Muscle layer of duodenum (tissue), 2 donors: ENCODE measurements around the gene LDLRAD4.

ENCODE experiments used
- H3K27ac ChIP-seq: one replicate; pipeline ENCODE4 v1.7.0; 2013; ENCODE audit warnings: mild to moderate bottlenecking, low read length
- H3K27me3 ChIP-seq: one replicate; pipeline ENCODE4 v1.7.0; 2013; ENCODE audit warnings: low read depth, mild to moderate bottlenecking, control low read depth, low read length
- H3K36me3 ChIP-seq, 2 donors: one replicate each; pipeline ENCODE4 v1.7.0; 2013; ENCODE audit warnings: low read length in 2 of 2, control low read depth in 1 of 2, mild to moderate bottlenecking in 1 of 2; ENCODE audit not compliant: insufficient read depth in 2 of 2, control insufficient read depth in 1 of 2
- H3K4me1 ChIP-seq, 2 donors: one replicate each; pipeline ENCODE4 v1.7.0; 2013; ENCODE audit warnings: low read length in 2 of 2, mild to moderate bottlenecking in 2 of 2, control low read depth in 1 of 2, moderate library complexity in 1 of 2; ENCODE audit not compliant: insufficient read depth in 2 of 2, control insufficient read depth in 1 of 2
- H3K4me3 ChIP-seq, 2 donors: one replicate each; pipeline ENCODE4 v1.7.0; 2013; ENCODE audit warnings: low read length in 2 of 2, low read depth in 1 of 2, mild to moderate bottlenecking in 1 of 2
- H3K9me3 ChIP-seq, 2 donors: one replicate each; pipeline ENCODE4 v1.7.0; 2013; ENCODE audit warnings: low read length in 2 of 2, control low read depth in 1 of 2, mild to moderate bottlenecking in 1 of 2; ENCODE audit not compliant: control insufficient read depth in 1 of 2
- donor health status: healthy.

The LDLRAD4 gene

DNA sequence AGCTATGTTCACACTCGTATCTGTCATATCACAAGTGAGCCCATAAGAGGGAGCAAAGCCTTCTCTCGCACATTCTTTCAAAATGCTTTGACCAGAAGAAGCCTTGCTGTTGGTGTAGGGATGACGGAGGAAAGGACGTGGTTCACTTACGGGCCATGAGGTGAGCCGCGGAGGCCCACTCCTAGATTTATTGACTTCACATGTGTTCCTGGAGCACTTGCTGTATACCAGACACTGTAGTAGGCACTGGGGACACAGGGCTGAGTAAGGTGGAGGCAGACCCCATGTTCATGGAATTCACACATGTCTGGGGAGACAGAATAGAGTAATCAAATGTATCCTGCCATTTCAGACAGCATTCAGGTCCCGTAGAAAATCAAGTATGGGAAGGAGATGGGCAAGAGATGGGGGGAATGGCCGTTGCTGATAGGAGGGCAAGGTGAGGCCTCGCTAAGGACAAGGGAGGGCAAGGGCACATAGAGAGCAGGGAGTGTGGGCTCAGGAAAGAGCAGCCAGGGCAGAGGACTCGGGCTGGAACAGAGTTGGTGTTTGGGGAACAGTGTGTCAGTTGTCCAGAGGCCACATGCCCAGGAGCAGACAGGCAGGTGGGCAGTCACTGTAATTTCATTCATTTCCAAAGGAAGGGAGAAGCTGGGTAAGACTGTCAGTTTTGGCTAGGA lies 182.2 kb downstream of the LDLRAD4 start:
- no peaks in the 10 kb centered on the region for H3K9me3 ChIP-seq
- no peaks in the 10 kb centered on the region for H3K36me3 ChIP-seq
- no peak overlapping the region for H3K27ac ChIP-seq
- H3K27me3 ChIP-seq, result no peaks in the 10 kb centered on the region
- no peak overlapping the region for H3K4me3 ChIP-seq
- H3K4me1 ChIP-seq, result no peaks in the 10 kb centered on the region

DNA sequence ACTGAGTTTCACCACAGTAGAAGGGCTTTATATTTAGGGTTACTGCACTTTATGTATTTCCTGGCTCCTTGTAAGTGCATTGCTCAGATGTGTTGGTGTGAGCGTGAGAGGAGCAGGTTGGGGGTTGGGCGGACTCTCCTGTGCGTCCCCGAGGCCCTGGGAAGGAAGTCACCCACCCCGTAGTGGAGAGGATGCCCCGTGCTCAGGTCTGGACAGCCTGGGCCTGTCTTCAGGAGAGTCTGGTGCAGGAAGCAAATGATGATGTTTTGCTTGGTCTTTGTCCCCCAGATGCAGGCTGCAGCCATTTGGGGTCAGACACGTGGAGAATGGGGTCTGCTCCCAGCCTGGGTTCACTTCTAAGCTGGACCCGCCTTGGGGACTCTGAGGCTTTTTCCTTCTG lies 182.8 kb downstream of the LDLRAD4 start:
- no peak overlapping the region for H3K4me3 ChIP-seq
- H3K9me3 ChIP-seq, result no peaks in the 10 kb centered on the region
- H3K27me3 ChIP-seq, result no peaks in the 10 kb centered on the region
- H3K4me1 ChIP-seq, result no peaks in the 10 kb centered on the region
- H3K27ac ChIP-seq, result no peak overlapping the region
- H3K36me3 ChIP-seq, result no peaks in the 10 kb centered on the region

DNA sequence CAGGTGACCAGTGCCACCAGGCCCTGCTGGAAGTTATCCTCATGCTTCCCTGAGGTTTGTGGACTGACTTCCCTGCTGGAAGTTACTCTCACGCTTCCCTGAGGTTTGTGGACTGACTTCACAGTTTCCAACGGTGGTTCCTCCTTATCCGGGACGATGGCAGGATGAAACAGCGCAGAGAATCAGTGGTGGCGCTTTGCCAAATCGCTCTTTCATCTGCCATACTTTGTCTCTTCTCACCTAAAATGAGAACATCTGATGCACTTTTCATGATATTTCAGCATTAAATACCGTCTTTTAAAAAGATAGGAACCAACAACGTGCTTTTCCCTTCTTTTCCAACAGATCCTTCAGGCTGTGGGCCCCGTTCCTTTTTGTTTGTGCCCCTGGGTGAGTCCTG lies 183.3 kb downstream of the LDLRAD4 start:
- H3K4me1 ChIP-seq, result no peaks in the 10 kb centered on the region
- H3K9me3 ChIP-seq, result no peaks in the 10 kb centered on the region
- H3K27me3 ChIP-seq, result no peaks in the 10 kb centered on the region
- no peak overlapping the region for H3K4me3 ChIP-seq
- no peaks in the 10 kb centered on the region for H3K36me3 ChIP-seq
- no peak overlapping the region for H3K27ac ChIP-seq

DNA sequence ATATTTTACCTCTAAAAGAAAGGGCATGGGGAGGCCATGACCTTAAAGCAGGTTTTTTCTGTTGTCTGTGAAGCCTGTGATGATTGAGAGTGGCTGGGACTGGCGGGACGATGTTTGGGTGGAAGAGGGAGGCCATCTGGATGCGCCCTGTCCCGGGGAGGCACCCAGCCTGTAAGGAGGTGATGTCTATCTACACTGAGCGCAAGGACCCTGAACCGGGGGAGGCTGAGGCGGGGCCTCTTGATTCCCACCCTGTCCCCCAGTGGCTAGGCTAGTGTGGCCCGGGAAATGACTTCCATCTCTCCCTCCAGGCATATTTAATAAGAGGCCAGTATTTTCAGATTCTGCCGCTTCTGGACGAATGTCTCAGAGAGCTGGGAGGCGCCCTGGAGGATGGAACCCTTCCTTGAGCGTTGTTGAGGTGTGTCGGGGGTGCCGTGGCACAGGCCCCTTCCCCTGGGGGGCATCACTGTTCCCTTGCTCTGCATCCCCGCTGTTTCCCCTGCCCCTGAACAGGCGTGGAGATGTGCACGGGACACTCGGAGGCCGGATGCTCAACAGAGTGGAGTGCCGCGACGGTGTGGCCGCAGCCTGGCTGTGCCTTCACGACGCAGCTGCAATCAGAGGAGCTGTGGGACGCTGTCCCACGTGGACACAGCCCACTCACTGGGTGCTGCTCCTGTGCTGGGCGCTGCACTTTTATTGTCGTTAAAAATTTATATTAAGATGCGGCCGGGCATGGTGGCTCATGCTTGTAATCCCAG lies 185.4 kb downstream of the LDLRAD4 start:
- H3K27ac ChIP-seq, result no peak overlapping the region
- H3K27me3 ChIP-seq, result no peaks in the 10 kb centered on the region
- no peak overlapping the region for H3K4me3 ChIP-seq
- no peaks in the 10 kb centered on the region for H3K9me3 ChIP-seq
- H3K4me1 ChIP-seq, result no peaks in the 10 kb centered on the region
- no peaks in the 10 kb centered on the region for H3K36me3 ChIP-seq

DNA sequence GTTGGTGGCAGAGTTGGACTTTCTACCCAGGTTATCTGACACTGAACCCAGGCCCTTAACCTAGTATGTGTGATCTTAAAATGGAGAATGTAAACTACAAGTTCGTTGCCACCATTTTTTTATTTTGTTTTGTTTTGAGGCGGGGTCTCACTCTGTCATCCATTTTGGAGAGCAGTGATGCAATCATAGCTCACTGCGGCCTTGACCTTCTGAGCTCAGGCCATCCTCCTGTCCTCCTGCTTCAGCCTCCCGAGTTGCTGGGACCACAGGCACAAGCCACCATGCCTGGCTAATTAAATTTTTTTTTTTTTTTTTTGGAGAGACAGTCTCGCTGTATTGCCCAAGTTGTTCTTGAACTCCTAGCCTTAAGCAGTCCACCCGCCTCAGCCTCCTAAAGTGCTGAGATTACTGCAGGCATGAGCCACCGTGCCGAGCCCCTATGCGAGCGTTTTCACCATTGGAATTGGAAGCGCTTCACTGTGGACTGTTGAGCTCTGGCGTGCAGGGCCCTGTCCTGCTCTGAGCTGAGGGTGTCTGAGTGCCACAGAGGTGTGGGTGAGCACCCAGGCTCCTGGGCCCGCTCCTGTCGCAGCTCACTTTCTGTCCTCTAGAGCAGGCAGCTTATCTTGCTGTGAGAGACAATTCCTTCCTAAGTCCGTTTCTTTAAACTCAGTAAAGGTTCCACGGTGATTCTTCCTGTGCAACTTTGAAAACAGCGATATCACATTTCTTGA lies 186.9 kb downstream of the LDLRAD4 start:
- Histone ChIP-seq H3K9me3 (no peaks in the 10 kb centered on the region), H3K36me3 (no peaks in the 10 kb centered on the region), H3K4me3 (no peak overlapping the region), H3K27me3 (no peaks in the 10 kb centered on the region), H3K4me1 (no peaks in the 10 kb centered on the region), H3K27ac (no peak overlapping the region)

DNA sequence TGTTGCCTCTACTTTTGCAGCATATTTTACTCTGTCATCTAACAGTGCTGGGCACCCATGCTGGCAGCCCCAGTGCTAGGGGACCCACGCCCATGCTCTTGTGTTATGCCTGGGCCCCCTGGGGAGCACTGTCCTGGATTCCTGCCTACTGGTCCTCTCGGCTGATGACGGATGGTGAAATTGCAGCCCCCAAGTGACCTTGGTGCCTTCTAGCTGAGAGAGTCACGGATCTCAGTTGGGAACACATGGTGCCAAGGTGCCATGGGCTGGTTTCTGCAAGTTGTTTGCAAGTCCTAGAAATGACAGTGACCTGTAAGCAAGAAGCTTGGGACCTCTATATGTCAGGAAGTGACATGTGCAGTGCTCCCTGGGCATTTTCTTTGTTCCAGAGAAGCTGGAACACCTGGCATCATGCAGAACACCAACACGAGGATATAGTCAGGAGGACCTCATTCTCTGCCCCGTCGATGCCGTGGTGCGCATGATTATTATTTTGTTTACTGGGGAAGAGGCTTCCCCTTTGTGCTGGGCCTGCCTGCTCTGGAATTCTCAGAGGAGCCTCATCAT lies 187.6 kb downstream of the LDLRAD4 start:
- Histone ChIP-seq H3K27ac (no peak overlapping the region), H3K9me3 (no peaks in the 10 kb centered on the region), H3K27me3 (no peaks in the 10 kb centered on the region), H3K4me3 (no peak overlapping the region), H3K4me1 (no peaks in the 10 kb centered on the region), H3K36me3 (no peaks in the 10 kb centered on the region)

DNA sequence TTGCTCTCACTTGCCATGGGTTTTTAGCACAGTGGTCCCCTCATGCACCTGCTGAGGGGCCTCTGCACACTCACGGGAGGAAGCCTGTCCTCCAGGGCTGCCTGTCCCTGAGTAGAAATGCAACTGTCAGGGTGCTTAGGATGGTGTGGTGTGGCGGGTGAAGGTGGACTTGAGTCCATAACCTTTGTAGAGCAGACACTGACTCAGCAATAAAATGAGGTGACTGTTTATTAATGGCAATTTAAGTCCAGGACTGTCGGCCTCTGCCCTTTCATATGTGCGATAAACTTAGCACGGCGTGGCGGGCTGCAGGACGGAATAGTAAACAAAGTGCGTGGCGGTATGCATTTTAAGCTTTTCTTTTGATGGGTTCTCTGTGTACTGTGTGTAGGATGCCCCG lies 188.2 kb downstream of the LDLRAD4 start:
- Histone ChIP-seq H3K27ac (no peak overlapping the region), H3K36me3 (no peaks in the 10 kb centered on the region), H3K9me3 (peaks cover 0 to 2% of the 10 kb centered on the region in 2 donors), H3K4me3 (no peak overlapping the region), H3K27me3 (no peaks in the 10 kb centered on the region), H3K4me1 (no peaks in the 10 kb centered on the region)

DNA sequence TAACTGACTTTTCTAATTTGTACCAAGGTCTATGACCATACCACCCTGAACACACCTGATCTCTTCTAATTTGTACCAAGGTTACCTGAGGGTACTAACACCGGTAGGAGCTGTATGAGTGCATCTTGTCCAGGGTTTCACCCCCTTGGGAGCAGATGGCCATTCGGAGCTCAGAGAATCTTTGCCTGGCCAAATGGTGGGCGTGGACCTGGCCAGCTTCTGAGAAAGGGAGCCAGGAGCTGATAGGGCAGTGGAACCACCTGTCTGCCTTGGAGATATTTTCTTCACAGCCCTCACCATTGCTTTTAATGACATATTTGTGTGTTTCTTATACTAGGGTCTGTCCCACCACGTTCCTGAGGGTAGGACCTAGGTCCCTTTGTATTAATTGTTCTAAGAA lies 188.9 kb downstream of the LDLRAD4 start:
- Histone ChIP-seq H3K4me1 (no peaks in the 10 kb centered on the region), H3K4me3 (no peak overlapping the region), H3K27me3 (no peaks in the 10 kb centered on the region), H3K27ac (no peak overlapping the region), H3K36me3 (no peaks in the 10 kb centered on the region), H3K9me3 (peaks cover 0 to 5% of the 10 kb centered on the region in 2 donors)

DNA sequence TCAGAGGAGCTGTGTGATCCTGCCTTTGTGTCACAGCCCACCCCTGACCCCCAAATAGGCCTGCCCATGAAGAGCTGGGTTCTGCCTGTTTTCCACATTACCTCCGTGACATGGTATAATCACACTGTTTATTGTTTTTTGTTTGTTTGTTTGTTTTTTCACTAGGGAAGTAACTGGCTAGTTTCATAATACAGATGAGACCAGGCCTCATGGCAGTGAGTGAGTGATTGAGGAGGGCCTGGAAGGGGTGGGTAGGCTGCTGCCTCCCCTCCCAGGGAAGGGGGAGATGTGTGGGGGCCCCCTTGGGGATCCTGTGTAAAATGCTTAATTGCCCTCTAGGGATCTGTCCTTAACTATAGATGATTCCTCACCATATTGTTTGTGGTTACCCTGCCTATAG lies 190.5 kb downstream of the LDLRAD4 start:
- no peaks in the 10 kb centered on the region for H3K27me3 ChIP-seq
- no peak overlapping the region for H3K27ac ChIP-seq
- H3K9me3 ChIP-seq, result peaks cover 0 to 5% of the 10 kb centered on the region in 2 donors
- no peaks in the 10 kb centered on the region for H3K36me3 ChIP-seq
- H3K4me1 ChIP-seq, result no peaks in the 10 kb centered on the region
- no peak overlapping the region for H3K4me3 ChIP-seq

DNA sequence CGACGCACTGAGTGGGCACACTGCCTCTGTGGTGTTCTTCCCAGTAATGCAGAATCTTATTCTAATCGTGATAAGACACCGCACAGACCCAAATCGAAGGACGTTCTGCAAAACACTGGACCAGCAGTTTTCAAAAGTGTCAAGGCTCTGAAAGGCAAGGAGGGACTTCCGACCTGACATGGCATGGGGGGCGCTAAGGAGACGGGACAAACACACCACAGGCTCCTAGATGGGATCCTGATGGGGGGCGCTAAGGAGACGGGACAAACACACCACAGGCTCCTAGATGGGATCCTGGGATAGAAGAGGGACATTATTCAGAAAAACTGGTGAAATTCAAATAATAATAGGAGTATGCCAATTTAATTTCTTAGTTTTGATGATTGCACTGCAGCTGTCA lies 191.4 kb downstream of the LDLRAD4 start:
- no peaks in the 10 kb centered on the region for H3K4me1 ChIP-seq
- H3K27me3 ChIP-seq, result no peaks in the 10 kb centered on the region
- H3K9me3 ChIP-seq, result peaks cover 0 to 5% of the 10 kb centered on the region in 2 donors
- no peak overlapping the region for H3K4me3 ChIP-seq
- no peak overlapping the region for H3K27ac ChIP-seq
- H3K36me3 ChIP-seq, result no peaks in the 10 kb centered on the region

DNA sequence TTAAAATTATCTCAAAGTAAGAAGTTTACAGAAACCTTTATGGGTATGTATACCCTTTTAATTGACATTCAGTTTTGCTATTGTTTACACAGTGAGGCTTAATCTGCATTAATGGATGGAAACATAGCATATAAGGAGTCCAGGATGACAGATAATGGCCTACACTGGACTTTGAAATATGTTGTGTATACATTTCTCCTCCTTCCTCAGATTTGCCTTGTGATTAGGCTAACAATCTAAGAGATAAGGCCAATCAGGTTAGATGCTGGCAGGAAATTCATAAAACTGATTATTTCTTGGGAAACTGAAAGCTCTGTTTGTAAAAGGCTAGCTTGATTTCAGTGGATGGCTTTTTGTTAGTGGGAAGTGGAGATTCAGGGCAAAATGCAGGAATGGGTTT lies 191.9 kb downstream of the LDLRAD4 start:
- no peaks in the 10 kb centered on the region for H3K27me3 ChIP-seq
- H3K4me3 ChIP-seq, result no peak overlapping the region
- H3K36me3 ChIP-seq, result no peaks in the 10 kb centered on the region
- no peak overlapping the region for H3K27ac ChIP-seq
- peaks cover 0 to 5% of the 10 kb centered on the region in 2 donors for H3K9me3 ChIP-seq
- no peaks in the 10 kb centered on the region for H3K4me1 ChIP-seq
